Prostate gland (tissue), 2 donors: ENCODE results near the gene CASP6. TPM values are rescaled to one million over a fixed set of nuclear protein-coding genes. Genes with fewer than 3 reads are reported as not detected.

Source experiments
- DNase-seq: peaks from one replicate; pipeline ENCODE4 v3.0.0-alpha.2; 2019; ENCODE audit warnings: low spot score
- H3K27ac ChIP-seq, 2 donors: fragments of 200-600 bp; sonication (generic); 2 replicates each; pipeline ENCODE4 v1.5.1; 2017 to 2019
- H3K27me3 ChIP-seq: fragments of 200-600 bp; sonication (generic); replicated peaks from 2 replicates; pipeline ENCODE4 v1.5.1; 2019; ENCODE audit not compliant: insufficient read depth
- H3K36me3 ChIP-seq, 2 donors: fragments of 200-600 bp; sonication (generic); 1 replicate in 1 of 2; 2 replicates in 1 of 2; pipeline versions ENCODE4 v1.5.1 to v1.8.1; 2017 to 2019
- H3K4me1 ChIP-seq: fragments of 200-600 bp; sonication (generic); replicated peaks from 2 replicates; pipeline ENCODE4 v1.5.1; 2019
- H3K4me3 ChIP-seq, 2 donors: fragments of 200-600 bp; sonication (generic); 2 replicates each; pipeline ENCODE4 v1.5.1; 2017 to 2019
- H3K9me3 ChIP-seq: fragments of 200-600 bp; sonication (generic); 2 replicates; pipeline ENCODE4 v1.5.1; 2017
- CTCF ChIP-seq, 4 experiments: fragments of 200-600 bp in 2 of 4; fragments of 450-650 bp in 2 of 4; sonication (generic) in 2 of 4; IDR thresholded peaks; 1 replicate in 3 of 4; 2 replicates in 1 of 4; pipeline ENCODE4 v1.5.1; 2016 to 2019; ENCODE audit warnings: antibody characterized with exemption in 4 of 4, mild to moderate bottlenecking in 2 of 4, moderate library complexity in 2 of 4
- POLR2A ChIP-seq: fragments of 450-650 bp; IDR thresholded peaks from one replicate; pipeline ENCODE4 v1.6.1; 2016; ENCODE audit warnings: antibody characterized with exemption, mild to moderate bottlenecking
- POLR2AphosphoS5 ChIP-seq: sonication (generic); formaldehyde crosslinking; IDR thresholded peaks from one replicate; pipeline ENCODE4 v1.6.1; 2017; ENCODE audit warnings: antibody characterized with exemption
- WGBS: methylation state at CpG from one replicate; pipeline ENCODE4 v1.1.5; 2018; 5-methylcytosine and 5-hydroxymethylcytosine counted together
- intact Hi-C: fragments of 100-400 bp; cut with DNase I; formaldehyde crosslinking; loops from one replicate; pipeline ENCODE4 v1.14.2; 2022
- total RNA-seq, 2 donors: library from RNA; depleted of rRNA; stranded (reverse); fragments of >200 nt; gene quantifications; one replicate each; pipeline ENCODE4 v1.1.0, GENCODE V29; 2016

CASP6 gene
- total RNA-seq, 2 donors from 2014 or later, result 17.6 to 37.0 TPM

DNA sequence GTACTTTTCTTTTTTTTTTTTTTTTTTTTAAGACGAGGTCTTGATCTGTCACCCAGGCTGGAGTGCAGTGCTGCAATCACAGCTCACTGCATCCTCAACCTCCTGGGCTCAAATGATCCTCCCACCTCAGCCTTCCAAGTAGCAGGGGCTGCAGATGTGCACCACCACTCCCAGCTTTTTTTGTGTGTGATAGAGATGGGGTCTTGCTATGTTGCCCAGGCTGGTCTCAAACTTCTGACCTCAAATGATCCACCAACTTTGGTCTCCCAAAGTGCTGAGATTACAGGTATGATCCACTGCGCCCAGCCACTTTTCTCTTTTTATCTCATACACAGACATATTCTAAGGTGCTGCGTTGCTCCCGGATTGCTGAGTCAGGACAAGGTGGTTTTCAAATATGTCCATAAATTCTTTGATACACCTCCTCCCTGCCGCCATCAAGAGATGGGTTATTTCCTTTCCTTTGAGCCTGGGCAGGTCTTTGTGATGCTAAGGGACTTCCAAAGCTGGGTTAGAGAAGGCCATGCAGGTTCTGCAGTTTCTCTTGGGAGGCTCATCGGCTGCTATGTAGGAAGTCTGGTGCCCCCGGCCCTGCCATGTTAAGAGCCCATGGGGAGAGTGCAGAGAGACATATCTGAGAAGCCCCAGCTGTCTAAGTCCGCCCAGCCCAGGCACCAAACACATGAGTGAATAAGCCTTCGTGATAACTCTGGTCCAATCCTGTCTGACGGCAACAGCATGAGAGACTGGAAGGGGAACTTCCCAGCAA lies 35.0 kb upstream of the CASP6 start:
- no peaks in the 10 kb centered on the region for H3K27me3 ChIP-seq
- no peak overlapping the region for H3K27ac ChIP-seq
- no peak for TF ChIP-seq POLR2A
- TF ChIP-seq CTCF (IDR thresholded peaks at IDR 0.05), result no peak
- no peak for TF ChIP-seq POLR2AphosphoS5
- no peaks in the 10 kb centered on the region for H3K36me3 ChIP-seq
- intact Hi-C loops, result no loop called here
- H3K9me3 ChIP-seq, result no peaks in the 10 kb centered on the region
- no peak overlapping the region for H3K4me3 ChIP-seq
- WGBS, result 82% methylated on average over 10 of the region's 10 CpGs
- H3K4me1 ChIP-seq, result peaks cover 6% of the 10 kb centered on the region
- DNase-seq, result no peak

DNA sequence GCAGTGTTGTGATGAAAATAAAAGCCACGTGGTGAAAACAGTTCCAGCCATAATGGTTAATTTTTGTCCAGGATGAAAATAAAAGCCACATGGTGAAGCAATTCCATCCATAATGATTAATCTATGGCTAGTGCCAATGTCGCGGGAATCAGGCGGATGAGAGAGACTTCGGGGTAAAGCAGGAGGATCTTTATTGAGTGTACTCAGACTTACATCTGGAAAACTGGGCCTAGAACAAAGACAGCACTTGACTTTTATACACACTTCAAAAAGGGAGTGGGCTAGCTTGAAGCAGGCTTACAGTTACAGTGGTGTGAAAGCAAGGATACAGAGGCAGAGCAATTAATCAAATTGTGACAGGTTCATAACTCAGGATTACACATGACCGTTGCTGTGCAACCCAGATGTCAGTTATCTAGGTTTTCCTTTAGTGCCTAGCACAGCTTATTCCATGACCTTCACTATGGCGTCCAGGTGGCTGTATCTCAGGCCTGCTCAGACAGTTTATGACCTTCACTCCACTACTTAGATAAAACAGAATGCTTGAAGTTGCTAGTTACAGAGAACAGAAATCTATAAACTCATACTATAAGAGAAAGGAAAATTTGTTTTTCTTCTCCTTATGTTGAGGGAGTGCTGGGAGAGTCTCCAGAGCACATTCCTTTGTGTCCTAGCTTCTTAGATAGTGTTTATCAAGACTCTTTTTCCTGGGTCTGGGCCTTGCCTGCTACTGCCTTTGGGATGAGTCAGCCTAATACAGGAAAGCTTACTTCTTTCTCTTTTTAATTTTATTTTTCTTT lies 32.5 kb upstream of the CASP6 start:
- no peak overlapping the region for H3K27ac ChIP-seq
- intact Hi-C loops, result no loop called here
- 66% methylated on average over 7 of the region's 7 CpGs for WGBS

GRCh38 chr4:109733728-109734127 lies 30.5 kb upstream of the CASP6 start:
- Histone ChIP-seq H3K27ac (no peak overlapping the region), H3K9me3 (no peaks in the 10 kb centered on the region), H3K4me1 (peaks cover 6% of the 10 kb centered on the region), H3K36me3 (no peaks in the 10 kb centered on the region), H3K27me3 (no peaks in the 10 kb centered on the region), H3K4me3 (no peak overlapping the region)
- WGBS, result 86% methylated on average over 5 of the region's 5 CpGs
- DNase-seq, result no peak
- no peak for TF ChIP-seq CTCF (IDR thresholded peaks at IDR 0.05)
- TF ChIP-seq POLR2AphosphoS5, result no peak
- no peak for TF ChIP-seq POLR2A
- intact Hi-C loops, result loop anchor here (5.0 kb wide), 1 partner anchor 79 kb away; no protein-coding TSS in a partner anchor

More for the DNA sequence above, 32.5 kb upstream of the CASP6 start:
- TF ChIP-seq CTCF (IDR thresholded peaks at IDR 0.05) (no peak), POLR2AphosphoS5 (no peak), POLR2A (no peak)
- Histone ChIP-seq H3K36me3 (no peaks in the 10 kb centered on the region), H3K27me3 (no peaks in the 10 kb centered on the region), H3K4me3 (no peak overlapping the region), H3K9me3 (no peaks in the 10 kb centered on the region), H3K4me1 (peaks cover 6% of the 10 kb centered on the region)
- no peak for DNase-seq

GRCh38 chr4:109730619-109731545 lies 27.6 kb upstream of the CASP6 start:
- intact Hi-C loops, result loop anchor here (5.0 kb wide), 1 partner anchor 81 kb away; no protein-coding TSS in a partner anchor
- H3K36me3 ChIP-seq, result no peaks in the 10 kb centered on the region
- peaks cover 6% of the 10 kb centered on the region for H3K4me1 ChIP-seq
- H3K27me3 ChIP-seq, result no peaks in the 10 kb centered on the region
- H3K4me3 ChIP-seq, result peak overlapping the region; percentile 71 to 75
- no peaks in the 10 kb centered on the region for H3K9me3 ChIP-seq
- peak overlapping the region; percentile 87 for H3K27ac ChIP-seq
- WGBS, result 52% methylated on average over 21 of the region's 21 CpGs
- no peak for DNase-seq
- TF ChIP-seq CTCF (IDR thresholded peaks at IDR 0.05) (no peak), POLR2A (no peak), POLR2AphosphoS5 (no peak)
